HG02938 (cell line): Measurements from ENCODE around the gene SIPA1L2.
A peak's percentile ranks its signal among the peaks of the same experiment; 100 is the strongest.

Experiments used
- ATAC-seq: cut with Tn5 transposase; IDR thresholded peaks from one replicate; pipeline ENCODE4 v1.9.1; 2021; ENCODE audit warnings: mild to moderate bottlenecking, moderate library complexity; ENCODE audit not compliant: unreplicated experiment

The SIPA1L2 gene

DNA sequence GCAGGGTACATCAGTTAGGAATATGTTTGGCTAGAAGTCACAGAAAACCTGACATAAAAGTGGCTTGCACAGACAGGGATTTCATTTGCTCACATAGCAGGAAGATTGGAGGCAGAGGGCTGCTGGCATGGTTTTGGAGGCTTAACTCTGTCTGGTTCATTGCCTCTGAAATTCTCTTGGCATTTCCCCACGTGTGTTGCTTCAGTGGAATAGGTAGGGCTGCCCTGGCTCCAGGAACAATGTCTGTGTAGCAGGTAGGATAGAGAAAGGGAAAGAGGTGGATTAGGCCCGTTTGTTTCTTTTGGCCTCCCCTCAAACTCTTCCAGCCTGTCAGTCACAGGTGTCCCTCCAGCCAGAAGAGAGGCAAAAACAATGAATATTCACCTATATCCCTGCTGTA, 20.5 kb upstream of the SIPA1L2 start:
- ATAC-seq: no peak

- ATAC-seq: no peak
Measured at GRCh38 chr1:232648316-232648715, 18.4 kb upstream of the SIPA1L2 start.

DNA sequence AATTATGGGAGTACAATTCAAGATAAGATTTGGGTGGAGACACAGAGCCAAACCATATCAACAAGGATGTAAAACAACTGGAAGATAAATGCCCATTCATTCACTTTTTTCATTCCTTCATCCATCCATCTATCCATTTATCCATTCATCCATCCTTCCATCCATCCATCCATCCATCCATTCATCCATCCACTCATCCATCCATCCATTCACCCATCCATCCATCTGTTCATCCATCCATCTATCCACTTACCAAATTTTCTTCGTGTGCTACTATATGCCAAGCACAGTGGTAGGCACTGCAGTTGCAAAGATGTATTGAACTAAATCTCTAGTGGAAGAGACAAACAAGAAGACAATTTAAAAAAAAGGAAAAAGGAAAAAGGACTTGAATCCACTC, 14.3 kb upstream of the SIPA1L2 start:
- no peak for ATAC-seq

DNA sequence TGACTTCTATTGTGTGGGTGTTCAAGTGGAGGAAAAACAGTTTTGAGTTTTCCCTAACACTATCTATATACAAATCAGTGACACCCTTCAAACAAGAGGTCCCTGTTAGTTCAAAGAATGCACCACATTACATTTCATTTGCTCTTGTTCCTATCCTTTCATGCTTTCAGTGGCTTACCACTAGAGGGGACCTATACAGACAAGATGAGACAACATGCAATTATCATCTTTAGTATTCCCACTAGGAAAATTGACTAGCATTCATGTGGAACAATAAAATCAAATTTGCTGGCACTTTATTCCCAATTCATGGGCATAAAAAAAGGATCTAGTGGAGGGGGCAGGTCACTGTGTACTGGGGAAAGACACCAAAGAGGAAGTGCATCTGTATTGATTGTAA, 13.3 kb upstream of the SIPA1L2 start:
- no peak for ATAC-seq

DNA sequence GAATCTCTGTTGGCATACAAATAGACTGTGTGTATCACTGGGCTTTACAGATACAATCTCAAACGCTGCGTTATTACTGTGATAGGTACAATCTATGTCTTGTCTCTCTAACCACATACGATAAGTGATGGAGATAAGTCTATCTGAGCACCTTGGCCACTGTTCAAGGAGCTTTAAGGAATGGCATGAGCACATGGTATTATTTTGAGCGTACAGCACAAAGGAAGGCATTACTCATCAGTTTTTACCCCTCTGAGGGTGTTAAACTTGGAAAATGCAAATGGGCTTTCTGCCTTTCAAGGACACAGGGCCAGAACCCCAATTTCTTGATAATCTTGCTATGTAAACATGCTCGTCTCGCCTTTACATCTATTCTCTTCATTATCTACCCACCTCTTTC, 11.6 kb upstream of the SIPA1L2 start:
- no peak for ATAC-seq

DNA sequence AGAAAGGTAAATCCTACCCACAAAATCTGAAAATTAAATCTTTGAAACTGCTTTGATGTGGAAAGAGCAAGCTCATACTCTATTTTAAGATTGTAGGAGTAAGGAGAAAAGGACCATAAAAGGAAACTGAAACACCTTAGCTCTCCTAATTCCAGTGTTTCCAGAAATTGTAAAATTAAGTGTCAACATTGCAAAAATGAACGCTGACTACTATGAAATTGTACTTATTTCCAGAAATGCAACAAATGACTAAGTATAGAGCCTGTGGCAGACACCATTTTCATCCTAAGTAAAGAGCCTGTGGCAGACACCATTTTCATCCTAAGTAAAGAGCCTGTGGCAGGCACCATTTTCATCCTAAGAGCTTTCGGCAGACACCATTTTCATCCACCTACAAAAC, 6.9 kb upstream of the SIPA1L2 start:
- ATAC-seq: no peak

DNA sequence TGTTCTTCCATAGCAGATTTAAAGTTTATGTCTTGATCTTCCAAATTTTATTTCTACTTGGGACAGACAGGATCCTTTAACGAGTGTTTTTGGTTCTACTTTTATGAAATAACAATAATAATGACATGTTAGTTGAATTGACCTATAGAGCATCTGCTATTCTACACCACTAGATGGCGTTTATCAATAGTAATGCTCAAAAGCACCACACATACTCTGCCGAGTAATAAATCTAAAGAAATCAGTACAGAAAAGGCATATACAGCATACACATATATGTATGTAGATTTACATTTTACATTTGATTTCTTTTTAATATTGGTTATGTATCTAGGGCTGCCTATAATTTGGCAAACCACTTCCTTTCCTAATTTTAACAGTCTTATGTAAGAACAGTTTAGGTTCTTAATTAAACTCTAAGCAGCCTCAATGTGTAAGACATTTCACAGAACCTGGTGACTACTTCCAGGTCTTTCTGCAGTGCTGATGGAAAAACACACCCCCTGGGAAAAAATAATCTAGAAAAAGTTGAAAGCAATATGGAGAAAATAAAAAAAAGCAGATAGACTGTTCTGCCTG, 5.9 kb upstream of the SIPA1L2 start:
- peak; percentile 78 for ATAC-seq

DNA sequence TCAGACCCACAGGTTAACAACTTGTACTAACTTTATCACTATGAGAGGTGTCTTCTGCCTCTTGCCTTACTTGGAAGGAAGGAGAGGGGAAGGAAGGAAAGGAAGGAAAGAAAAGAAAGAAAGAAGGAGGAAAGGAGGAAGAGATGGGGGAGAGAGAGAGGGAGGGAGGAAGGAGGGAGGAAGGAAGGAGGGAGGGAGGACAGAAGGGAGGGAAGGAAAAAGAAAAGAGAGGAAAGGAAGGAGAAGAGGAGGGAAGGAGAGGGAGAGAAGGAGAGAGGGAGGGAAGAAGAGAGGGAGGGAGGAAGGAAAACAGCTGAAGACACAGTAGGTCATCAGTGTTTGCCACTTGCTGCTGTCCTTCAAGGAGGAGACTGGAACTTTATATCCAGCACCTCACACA, 5.3 kb upstream of the SIPA1L2 start:
- no peak for ATAC-seq

DNA sequence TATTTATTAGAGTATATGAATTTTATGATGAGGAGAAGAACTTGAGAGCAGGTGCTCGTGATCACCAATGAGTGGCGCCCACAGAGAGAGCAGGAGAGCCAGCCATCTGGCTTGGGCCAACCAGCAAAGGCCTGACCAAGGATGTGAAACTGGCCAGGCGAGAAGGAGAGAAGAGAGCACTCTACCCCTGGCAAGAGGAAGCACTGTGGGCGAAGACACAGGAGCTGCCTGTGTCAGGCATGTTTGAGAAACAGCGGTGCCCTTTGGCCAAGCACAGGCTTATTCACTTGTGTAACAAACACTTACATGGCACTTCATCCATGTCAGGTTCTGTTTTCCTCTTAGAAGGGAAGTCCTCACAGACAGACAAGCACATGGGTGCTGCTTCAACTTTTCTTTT, 4.2 kb upstream of the SIPA1L2 start:
- ATAC-seq: no peak

DNA sequence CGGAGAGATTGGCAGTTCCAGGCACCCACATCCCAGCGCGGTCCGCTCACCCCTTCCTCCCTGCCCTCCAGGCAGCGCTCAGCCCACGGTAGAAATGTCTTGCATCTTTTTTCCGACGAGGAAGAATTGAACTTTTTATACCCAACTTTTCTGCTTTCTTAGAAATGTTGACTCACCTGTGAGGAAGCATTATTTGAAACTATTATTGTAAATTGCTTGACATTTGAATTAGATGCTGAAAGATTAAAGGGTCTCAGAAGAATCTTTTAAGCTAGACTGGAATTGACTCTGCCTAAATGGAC, 912 bp upstream of the SIPA1L2 start:
- ATAC-seq: no peak

- ATAC-seq: peak; percentile 29
Measured at GRCh38 chr1:232629250-232630046, 485 bp downstream of the SIPA1L2 start.

- ATAC-seq: no peak
Measured at GRCh38 chr1:232628335-232629249, 1.3 kb downstream of the SIPA1L2 start.

DNA sequence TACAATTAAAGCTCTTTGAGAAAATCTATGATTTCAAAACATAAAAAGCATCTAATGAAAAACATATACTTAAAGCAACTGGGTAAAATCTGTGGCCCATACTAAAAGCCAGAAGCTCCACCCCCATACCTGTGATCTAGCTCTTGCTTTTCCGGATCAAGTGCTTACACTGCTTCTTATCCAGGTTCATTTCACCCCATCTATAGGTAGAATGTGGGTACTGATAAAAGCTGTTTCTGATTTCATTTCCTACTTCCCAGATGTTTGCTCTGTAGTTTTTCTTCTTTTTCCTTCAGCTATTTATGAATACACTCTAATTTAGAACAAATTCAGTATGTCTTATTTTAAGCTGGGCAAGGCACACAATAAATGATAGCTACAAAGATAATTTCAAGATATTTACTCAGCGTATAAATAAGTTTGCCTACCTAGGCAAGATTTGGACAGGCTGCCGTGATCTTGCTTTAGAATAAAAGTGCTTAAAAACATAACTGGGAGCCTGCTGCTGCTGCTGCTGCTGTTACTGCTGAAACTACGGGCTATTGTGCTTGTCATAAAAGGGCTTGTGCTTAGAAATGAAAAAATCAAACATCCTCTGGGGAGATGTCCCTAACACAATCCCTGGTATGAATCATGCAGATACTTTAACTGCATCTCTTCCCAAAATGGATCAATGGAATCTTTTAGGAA, 2.1 kb downstream of the SIPA1L2 start:
- no peak for ATAC-seq

- ATAC-seq: no peak
Measured at GRCh38 chr1:232627171-232627570, 2.8 kb downstream of the SIPA1L2 start.

DNA sequence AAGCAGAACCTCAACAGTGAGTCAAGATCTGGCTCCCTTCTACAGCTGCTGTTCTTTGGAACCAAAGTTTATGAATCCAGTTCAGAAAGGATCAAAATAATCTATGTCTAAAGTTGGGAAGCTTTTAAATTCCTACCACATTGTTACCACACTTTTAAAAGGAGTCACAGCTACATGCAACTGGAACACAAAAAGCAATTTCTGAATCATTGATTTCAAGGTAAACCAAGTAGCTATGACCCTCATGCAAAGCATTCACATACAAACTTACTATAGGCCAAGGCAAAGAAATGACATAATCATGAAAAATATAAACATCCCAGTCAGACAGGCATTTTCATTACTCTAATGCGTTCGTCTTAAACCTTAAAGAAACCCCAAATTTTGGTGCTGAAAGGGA, 3.5 kb downstream of the SIPA1L2 start:
- no peak for ATAC-seq

DNA sequence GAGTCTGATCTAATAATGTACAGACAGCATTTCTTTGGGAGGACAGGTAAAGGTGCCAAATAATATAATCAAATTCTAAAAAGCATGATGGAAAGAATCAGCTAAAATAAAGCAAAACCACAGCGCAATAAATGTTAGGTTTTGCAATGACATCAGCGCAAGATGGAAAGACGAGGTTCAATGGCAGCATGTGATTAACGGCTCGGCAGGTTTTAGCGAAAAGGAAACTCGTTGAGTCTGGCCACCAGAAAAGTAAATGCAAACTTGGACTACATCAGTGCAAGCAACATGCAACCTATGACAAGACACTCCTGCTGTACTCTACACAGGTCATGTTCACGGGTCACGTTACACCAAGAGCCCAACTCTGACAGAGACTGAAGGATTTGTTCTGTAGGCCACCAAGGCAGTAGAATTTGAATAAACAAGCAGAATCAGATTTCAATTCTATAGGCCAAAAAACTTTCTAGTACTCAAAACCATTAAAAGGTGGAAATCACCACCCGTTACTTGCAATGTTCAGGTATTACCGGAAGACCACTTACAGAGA, 4.5 kb downstream of the SIPA1L2 start:
- ATAC-seq: no peak

DNA sequence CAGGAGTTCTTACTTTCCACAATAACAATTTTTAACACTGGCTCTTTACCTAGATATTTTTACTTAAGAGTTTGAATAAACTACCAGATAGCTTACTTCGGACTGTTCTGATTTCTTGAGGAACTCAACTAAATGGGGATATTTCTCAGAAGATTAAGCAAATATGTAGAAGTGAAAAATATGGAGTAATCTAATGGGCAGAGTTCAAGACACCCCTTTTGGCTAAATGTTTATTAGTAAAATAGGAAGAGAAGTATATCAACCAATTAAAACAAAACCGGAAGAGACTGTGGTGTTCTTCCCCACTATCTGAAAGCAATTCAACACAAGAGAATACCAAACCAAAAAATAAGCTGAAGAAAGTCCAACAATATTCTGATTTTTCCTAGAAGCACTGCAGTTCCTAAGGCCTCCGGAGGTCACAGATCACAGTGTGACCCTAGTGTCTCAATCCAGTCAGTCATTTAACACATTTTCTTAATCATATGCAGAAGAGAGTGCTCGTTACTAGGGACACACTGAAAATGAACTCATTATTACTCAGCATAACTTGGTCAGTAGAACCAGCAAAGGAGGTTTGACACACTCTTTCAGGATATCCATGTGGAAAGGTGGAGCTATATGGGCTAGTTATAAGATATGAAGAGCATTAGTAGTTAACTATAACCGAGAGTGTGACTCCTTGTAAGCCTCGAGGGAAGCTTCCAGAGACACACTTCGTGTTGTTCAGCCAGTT, 5.2 kb downstream of the SIPA1L2 start:
- no peak for ATAC-seq

GRCh38 chr1:232622981-232623380, 7.0 kb downstream of the SIPA1L2 start:
- ATAC-seq: no peak

GRCh38 chr1:232622378-232622777, 7.6 kb downstream of the SIPA1L2 start:
- ATAC-seq: no peak

DNA sequence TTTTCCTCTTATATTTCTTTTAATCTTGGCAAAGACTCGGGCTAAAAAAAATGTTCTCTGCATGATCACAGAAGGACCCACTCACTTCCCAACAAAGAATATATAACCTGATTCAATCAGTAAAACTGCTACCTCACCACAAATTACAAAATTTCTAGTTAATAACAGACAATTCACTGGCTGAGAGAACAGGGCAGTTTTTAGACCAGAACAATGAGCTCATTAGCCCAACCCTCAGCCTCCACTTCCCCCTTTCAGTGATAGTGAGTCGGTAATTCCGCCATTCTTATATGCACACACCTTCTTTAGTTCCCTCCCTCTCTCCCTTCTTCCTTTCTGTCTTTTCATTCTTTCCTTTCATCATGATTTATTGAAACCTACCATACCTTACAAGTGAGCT, 8.9 kb downstream of the SIPA1L2 start:
- ATAC-seq: no peak
